K562 (cell line): ENCODE results near the gene ITGA11. TPM values are rescaled to one million over a fixed set of nuclear protein-coding genes. Genes with fewer than 3 reads are reported as not detected.

ENCODE experiments used
- ATAC-seq: fragments of 200-7000 bp; cut with Tn5 transposase; 3 replicates; pipeline ENCODE4 v1.9.1; 2020; ENCODE audit warnings: moderate library complexity
- BruUV-seq: library from RNA; stranded (reverse); fragments of 400-500 nt; replicated peaks from 2 replicates; lab custom pipeline; 2021; lab: Mats Ljungman, UMichigan
- CTCF ChIA-PET: fragments of 300-600 bp; formaldehyde crosslinking; extraction: SDS; loops from one replicate; lab custom pipeline; 2021; ENCODE audit warnings: low intra/inter-chr PET ratio; lab: Yijun Ruan, JAX
- POLR2A ChIA-PET: fragments of 300-600, 350-650 bp; sonication (Branson Sonifier 250); formaldehyde crosslinking; extraction: SDS; loops from one replicate; lab custom pipeline; 2021; ENCODE audit warnings: antibody characterized with exemption, inconsistent platforms; lab: Yijun Ruan, JAX
- DNase-seq, 4 experiments: peaks; one replicate each; pipeline versions ENCODE4 v3.0.0 to v3.0.0-alpha.2; 2011 to 2018; ENCODE audit warnings: low spot score in 3 of 4, mixed read lengths in 3 of 4; ENCODE audit errors: extremely low read depth in 1 of 4
- FAIRE-seq: peaks from 2 replicates; lab custom pipeline; 2011; peaks lifted over from hg19 to GRCh38; lab: Jason Lieb, UNC
- H2AFZ ChIP-seq: 2 replicates; pipeline ENCODE4 v1.6.0; 2011; ENCODE audit warnings: low read depth, low read length, control low read depth, inconsistent platforms
- H3K27ac ChIP-seq: fragments of 200-600 bp; 3 replicates; pipeline ENCODE4 v1.8.0; 2011; ENCODE audit warnings: low read depth, mild to moderate bottlenecking, control low read depth, inconsistent platforms, low read length, moderate library complexity, mixed read lengths; ENCODE audit errors: extremely low read depth
- H3K27me3 ChIP-seq, 2 experiments: fragments of 300-600 bp in 1 of 2; 2 replicates in 1 of 2; 3 replicates in 1 of 2; pipeline versions ENCODE4 v1.6.0 to v1.8.0; 2011; ENCODE audit warnings: inconsistent platforms in 2 of 2, low read length in 2 of 2, mild to moderate bottlenecking in 1 of 2, mixed read lengths in 1 of 2, moderate library complexity in 1 of 2; ENCODE audit not compliant: control insufficient read depth in 2 of 2, insufficient read depth in 2 of 2
- H3K36me3 ChIP-seq: fragments of 300-600 bp; 3 replicates; pipeline ENCODE4 v1.8.0; 2011; ENCODE audit warnings: mild to moderate bottlenecking, low read length, inconsistent platforms; ENCODE audit not compliant: control insufficient read depth, insufficient read depth
- H3K4me1 ChIP-seq, 2 experiments: fragments of 200-600 bp in 1 of 2; replicated peaks in 1 of 2; 2 replicates in 1 of 2; 3 replicates in 1 of 2; pipeline versions ENCODE4 v1.5.1 to v1.8.0; 2011; ENCODE audit warnings: inconsistent platforms in 2 of 2, low read length in 2 of 2, mild to moderate bottlenecking in 1 of 2, mixed read lengths in 1 of 2, moderate library complexity in 1 of 2; ENCODE audit not compliant: control insufficient read depth in 2 of 2, insufficient read depth in 2 of 2
- H3K4me2 ChIP-seq: 2 replicates; pipeline ENCODE4 v1.6.1; 2011; ENCODE audit warnings: low read length, control low read depth, inconsistent platforms, mixed read lengths; ENCODE audit not compliant: insufficient read depth
- H3K4me3 ChIP-seq: fragments of 200-600 bp; sonication (generic), shearing (Covaris generic); 2 replicates; pipeline ENCODE4 v1.5.1; 2016; ENCODE audit warnings: control low read depth, inconsistent platforms
- H3K79me2 ChIP-seq: fragments of 200-600 bp; 3 replicates; pipeline ENCODE4 v1.8.0; 2011; ENCODE audit warnings: low read length, inconsistent platforms; ENCODE audit not compliant: control insufficient read depth, insufficient read depth
- H3K9ac ChIP-seq, 2 experiments: 2 replicates each; pipeline versions ENCODE4 v1.6.0 to v1.6.1; 2011; ENCODE audit warnings: low read depth in 2 of 2, low read length in 2 of 2, control low read depth in 1 of 2, inconsistent platforms in 1 of 2, mild to moderate bottlenecking in 1 of 2, mixed read lengths in 1 of 2; ENCODE audit not compliant: insufficient read depth in 1 of 2
- H3K9me1 ChIP-seq: one replicate; pipeline ENCODE4 v1.6.0; 2011; ENCODE audit warnings: inconsistent platforms, mild to moderate bottlenecking, low read length, moderate library complexity; ENCODE audit not compliant: control insufficient read depth, insufficient read depth
- H3K9me3 ChIP-seq: replicated peaks from 2 replicates; pipeline ENCODE4 v1.5.1; 2011; ENCODE audit warnings: low read depth, low read length, inconsistent platforms; ENCODE audit not compliant: control insufficient read depth, insufficient read depth
- H4K20me1 ChIP-seq: replicated peaks from 2 replicates; pipeline ENCODE4 v1.6.1; 2011; ENCODE audit warnings: low read length, inconsistent platforms, mixed read lengths; ENCODE audit not compliant: control insufficient read depth, insufficient read depth
- FOXA1 ChIP-seq: fragments of 450-650 bp; IDR thresholded peaks from 2 replicates; pipeline ENCODE4 v1.6.1; 2016; ENCODE audit warnings: mild to moderate bottlenecking, borderline replicate concordance
- KLF10 ChIP-seq: fragments of 250-450 bp; sonication (Bioruptor Pico); IDR thresholded peaks from 2 replicates; pipeline ENCODE4 v1.6.1; 2021; ENCODE audit warnings: matching md5 sums
- MTA1 ChIP-seq: fragments of 450-650 bp; IDR thresholded peaks from 2 replicates; pipeline ENCODE4 v1.6.1; 2017; ENCODE audit warnings: borderline replicate concordance
- NR2C2 ChIP-seq, 2 experiments: fragments of 200-800 bp in 1 of 2; sonication (Bioruptor generic) in 1 of 2; sonication (generic) in 1 of 2; formaldehyde crosslinking in 1 of 2; IDR thresholded peaks; 2 replicates each; pipeline versions ENCODE4 v1.6.1 to v1.8.0; 2016 to 2022; ENCODE audit warnings: mild to moderate bottlenecking in 1 of 2, missing compliant biosample characterization in 1 of 2, missing genetic modification characterization in 1 of 2, missing genetic modification reagents in 1 of 2
- NR2F6 ChIP-seq: fragments of 450-650 bp; formaldehyde crosslinking; IDR thresholded peaks from 2 replicates; pipeline ENCODE4 v1.4.0; 2020; ENCODE audit warnings: mild to moderate bottlenecking
- ZNF695 ChIP-seq: fragments of 450-650 bp; formaldehyde crosslinking; IDR thresholded peaks from 2 replicates; pipeline ENCODE4 v1.4.0; 2020; ENCODE audit warnings: mild to moderate bottlenecking, moderate library complexity
- WGBS: fragments of 100-300 bp; shearing (Covaris generic); methylation state at CpG from one replicate; pipeline ENCODE4 v1.1.6; 2016; ENCODE audit warnings: low coverage, mixed read lengths; ENCODE audit not compliant: insufficient coverage; ENCODE audit errors: missing lambda C conversion rate; 5-methylcytosine and 5-hydroxymethylcytosine counted together
- in situ Hi-C: fragments of 300-500 bp; cut with MboI; formaldehyde crosslinking; loops from 4 replicates; pipeline ENCODE4 v1.15.0; 2018; ENCODE audit warnings: inconsistent platforms, mixed read lengths
- intact Hi-C: fragments of 100-400 bp; cut with micrococcal nuclease; formaldehyde crosslinking; loops from 2 replicates; pipeline ENCODE4 v1.14.2; 2022
- polyA plus RNA-seq, 8 experiments: library from polyadenylated mRNA; depleted of rRNA in 4 of 8; stranded (reverse) in 5 of 8; unstranded in 3 of 8; fragments of >200 nt; fragmentation: Nextera tagmentation in 2 of 8; fragmentation: Illumina TruSeq in 1 of 8; extraction: Ambion mirVana in 2 of 8; extraction: Trizol in 1 of 8; gene quantifications; 2 replicates each; pipeline versions ENCODE4 v1.2.1 to v1.2.3, GENCODE V29; 2011 to 2014; ENCODE audit warnings: inconsistent platforms in 1 of 8, missing spikeins in 1 of 8
- total RNA-seq, 7 experiments: library from RNA; depleted of rRNA in 6 of 7; stranded (reverse); fragments of >200 nt in 6 of 7; fragmentation: Illumina TruSeq in 2 of 7; extraction: Trizol in 2 of 7; gene quantifications; 2 replicates each; pipeline versions ENCODE4 v1.2.1 to v1.2.3, GENCODE V29; 2011 to 2021; ENCODE audit warnings: low replicate concordance in 1 of 7
- TF ChIP-seq, protein P1 (sequence below): fragments of 450-650 bp; IDR thresholded peaks from 2 replicates; pipeline ENCODE4 v1.6.1; 2016; ENCODE audit warnings: borderline replicate concordance
- TF ChIP-seq, protein P2 (sequence below): fragments of 450-650 bp; IDR thresholded peaks from 2 replicates; pipeline ENCODE4 v1.6.1; 2016; ENCODE audit warnings: missing biosample characterization, missing genetic modification characterization
- TF ChIP-seq, protein P3 (sequence below): sonication (generic); formaldehyde crosslinking; IDR thresholded peaks from 2 replicates; pipeline ENCODE4 v1.9.0; 2022; ENCODE audit warnings: mild to moderate bottlenecking, missing genetic modification reagents

ITGA11 gene
- total and polyA plus RNA-seq, 9 of the 15 experiments (the other 6 are each of a cell fraction or from before 2014, with no cell fraction given): 0.01 TPM; not detected in 8

DNA sequence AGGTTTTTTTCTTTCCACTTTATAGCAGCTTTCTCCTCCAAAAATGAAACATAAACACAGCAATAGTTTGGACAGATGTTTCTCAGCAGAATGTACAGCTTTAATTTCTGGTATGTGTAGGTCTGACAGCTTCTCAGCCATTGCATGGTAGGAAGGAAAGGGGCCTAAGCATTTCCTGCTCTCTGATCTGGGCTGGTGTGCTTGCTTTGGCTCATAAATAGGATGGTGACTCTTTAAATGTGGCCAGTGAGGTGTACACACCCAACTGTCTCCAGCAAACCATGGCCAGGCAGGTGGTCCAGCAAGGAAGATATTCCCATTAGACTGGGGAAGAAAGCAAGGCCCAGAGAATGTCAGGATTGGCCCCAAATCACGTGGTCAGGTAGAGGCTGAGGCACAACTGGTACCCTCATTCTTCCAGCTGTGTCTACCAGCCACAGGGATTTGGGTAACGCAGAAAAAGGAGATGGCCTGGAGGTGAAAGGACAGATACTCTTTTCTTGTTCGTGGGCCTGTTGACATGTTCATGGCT lies 52.1 kb downstream of the ITGA11 start:
- no TSS peak for BruUV-seq
- FAIRE-seq (no peak), ATAC-seq (no peak), DNase-seq (no peak)
- in situ Hi-C loops: no loop called here
- Histone ChIP-seq H4K20me1 (no peaks in the 10 kb centered on the region), H3K9me1 (no peaks in the 10 kb centered on the region), H3K27ac (no peak overlapping the region), H3K79me2 (no peaks in the 10 kb centered on the region), H3K36me3 (no peaks in the 10 kb centered on the region), H3K9ac (no peak overlapping the region), H3K4me3 (no peak overlapping the region), H3K4me1 (no peaks in the 10 kb centered on the region), H3K4me2 (no peak overlapping the region), H2AFZ (no peak overlapping the region), H3K27me3 (peaks cover 0 to 16% of the 10 kb centered on the region in 2 experiments; a peak in 2 of 5 replicates), H3K9me3 (no peaks in the 10 kb centered on the region)
- CTCF ChIA-PET: no interaction called here
- TF ChIP-seq FOXA1 (no peak), ZNF695 (no peak), NR2C2 (CRISPR knock-in tag; IDR thresholded peaks at IDR 0.05) (no peak), NR2C2 (tag; IDR thresholded peaks at IDR 0.05) (no peak), NR2F6 (CRISPR knock-in tag) (no peak), KLF10 (CRISPR knock-in tag) (no peak), MTA1 (no peak)
- TF ChIP-seq, protein P1, sequence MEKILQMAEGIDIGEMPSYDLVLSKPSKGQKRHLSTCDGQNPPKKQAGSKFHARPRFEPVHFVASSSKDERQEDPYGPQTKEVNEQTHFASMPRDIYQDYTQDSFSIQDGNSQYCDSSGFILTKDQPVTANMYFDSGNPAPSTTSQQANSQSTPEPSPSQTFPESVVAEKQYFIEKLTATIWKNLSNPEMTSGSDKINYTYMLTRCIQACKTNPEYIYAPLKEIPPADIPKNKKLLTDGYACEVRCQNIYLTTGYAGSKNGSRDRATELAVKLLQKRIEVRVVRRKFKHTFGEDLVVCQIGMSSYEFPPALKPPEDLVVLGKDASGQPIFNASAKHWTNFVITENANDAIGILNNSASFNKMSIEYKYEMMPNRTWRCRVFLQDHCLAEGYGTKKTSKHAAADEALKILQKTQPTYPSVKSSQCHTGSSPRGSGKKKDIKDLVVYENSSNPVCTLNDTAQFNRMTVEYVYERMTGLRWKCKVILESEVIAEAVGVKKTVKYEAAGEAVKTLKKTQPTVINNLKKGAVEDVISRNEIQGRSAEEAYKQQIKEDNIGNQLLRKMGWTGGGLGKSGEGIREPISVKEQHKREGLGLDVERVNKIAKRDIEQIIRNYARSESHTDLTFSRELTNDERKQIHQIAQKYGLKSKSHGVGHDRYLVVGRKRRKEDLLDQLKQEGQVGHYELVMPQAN: no peak
- TF ChIP-seq, protein P2, sequence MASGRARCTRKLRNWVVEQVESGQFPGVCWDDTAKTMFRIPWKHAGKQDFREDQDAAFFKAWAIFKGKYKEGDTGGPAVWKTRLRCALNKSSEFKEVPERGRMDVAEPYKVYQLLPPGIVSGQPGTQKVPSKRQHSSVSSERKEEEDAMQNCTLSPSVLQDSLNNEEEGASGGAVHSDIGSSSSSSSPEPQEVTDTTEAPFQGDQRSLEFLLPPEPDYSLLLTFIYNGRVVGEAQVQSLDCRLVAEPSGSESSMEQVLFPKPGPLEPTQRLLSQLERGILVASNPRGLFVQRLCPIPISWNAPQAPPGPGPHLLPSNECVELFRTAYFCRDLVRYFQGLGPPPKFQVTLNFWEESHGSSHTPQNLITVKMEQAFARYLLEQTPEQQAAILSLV (tag): no peak
- TF ChIP-seq, protein P3, sequence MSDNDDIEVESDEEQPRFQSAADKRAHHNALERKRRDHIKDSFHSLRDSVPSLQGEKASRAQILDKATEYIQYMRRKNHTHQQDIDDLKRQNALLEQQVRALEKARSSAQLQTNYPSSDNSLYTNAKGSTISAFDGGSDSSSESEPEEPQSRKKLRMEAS (CRISPR knock-in tag): no peak
- 0% methylated on average over 3 of the region's 3 CpGs for WGBS
- intact Hi-C loops: no loop called here
- POLR2A ChIA-PET: no interaction called here
